NCI-H1105 treated with DMSO at 0.1 percent for 48 hours (cell line): ENCODE results near the gene MYOC.
A peak's percentile ranks its signal among the peaks of the same experiment; 100 is the strongest.
"Not testable (repeated sequence)": the region's sequence is repeated elsewhere in the genome, so short reads cannot be mapped to it uniquely, and the experiment has no call there.

Experiments
- DNase-seq: peaks from one replicate; lab custom pipeline; 2025; lab: John Stamatoyannopoulos, UW

The MYOC gene

DNA sequence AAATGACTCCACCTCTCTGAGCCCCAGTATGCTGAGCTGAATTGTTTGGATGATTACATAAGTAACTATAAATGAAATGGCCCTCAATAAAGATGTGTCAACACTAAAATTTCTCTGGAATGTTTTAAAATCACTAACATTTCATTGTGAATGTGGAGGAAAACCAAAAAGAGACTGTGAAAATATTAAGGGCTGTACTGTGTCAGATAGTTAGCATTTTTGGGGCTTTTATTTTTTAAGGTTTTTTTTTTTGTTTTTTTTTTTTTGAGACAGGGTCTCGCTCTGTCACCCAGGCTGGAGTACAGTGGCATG lies 6.3 kb downstream of the MYOC start:
- no peak for DNase-seq

- DNase-seq: no peak
Measured at GRCh38 chr1:171645553-171646248, 6.8 kb downstream of the MYOC start.

- peak; percentile 8 for DNase-seq
Measured at GRCh38 chr1:171644805-171645483, 7.5 kb downstream of the MYOC start.

DNA sequence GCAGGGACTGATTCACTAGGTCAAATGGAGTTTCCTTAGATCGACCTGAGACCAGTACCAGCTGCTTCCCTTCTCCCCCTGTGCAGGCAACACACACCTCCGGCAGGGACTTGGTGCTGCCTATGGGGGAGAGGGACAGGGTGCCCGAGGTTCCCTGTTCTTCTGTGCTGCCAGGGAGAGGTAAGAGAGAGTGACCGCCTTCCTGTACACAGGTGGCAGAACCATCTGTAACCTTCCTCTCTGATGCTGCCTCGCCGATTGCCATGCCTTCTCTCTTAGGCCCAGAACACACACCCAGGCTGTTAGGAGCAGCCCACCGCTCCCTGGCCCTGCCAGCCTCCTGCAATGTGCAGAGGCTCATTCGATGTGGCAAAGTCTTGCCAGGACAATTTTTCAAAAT lies 9.3 kb downstream of the MYOC start:
- DNase-seq: no peak

GRCh38 chr1:171642197-171642596 lies 10.3 kb downstream of the MYOC start:
- no peak for DNase-seq

GRCh38 chr1:171641076-171641864 lies 11.2 kb downstream of the MYOC start:
- DNase-seq: no peak

- DNase-seq: no peak
Measured at GRCh38 chr1:171640225-171640624, 12.3 kb downstream of the MYOC start.

DNA sequence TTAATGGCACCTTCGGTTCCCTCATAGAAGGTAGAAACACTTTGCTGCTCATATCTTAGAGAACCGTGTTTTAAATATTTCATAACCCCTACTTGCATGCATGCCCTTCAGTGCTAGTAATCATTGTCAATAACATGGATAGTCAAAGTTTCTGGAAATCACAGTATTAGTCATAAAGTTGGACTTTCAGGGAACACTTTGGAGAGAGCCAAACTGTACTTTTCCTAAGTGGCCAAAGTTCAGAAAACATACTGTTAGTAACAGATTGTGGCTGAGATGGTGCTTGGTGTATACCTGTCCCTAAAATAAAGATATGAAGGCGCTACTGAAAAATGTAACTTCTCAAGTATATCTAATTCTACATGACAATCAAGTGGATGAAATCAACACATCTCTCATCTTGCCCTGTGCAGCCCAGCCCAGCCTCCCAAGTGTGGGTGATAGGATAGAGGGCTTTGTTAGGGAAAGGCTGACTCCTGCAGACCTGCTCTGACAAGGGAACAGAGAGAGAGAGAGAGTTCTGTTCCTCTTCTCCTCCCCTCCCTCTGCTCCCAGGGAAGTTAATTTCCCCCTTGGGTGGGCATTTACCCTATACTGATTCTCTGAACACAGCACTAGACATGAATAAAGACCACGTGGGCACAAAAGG lies 14.4 kb downstream of the MYOC start:
- DNase-seq: no peak

DNA sequence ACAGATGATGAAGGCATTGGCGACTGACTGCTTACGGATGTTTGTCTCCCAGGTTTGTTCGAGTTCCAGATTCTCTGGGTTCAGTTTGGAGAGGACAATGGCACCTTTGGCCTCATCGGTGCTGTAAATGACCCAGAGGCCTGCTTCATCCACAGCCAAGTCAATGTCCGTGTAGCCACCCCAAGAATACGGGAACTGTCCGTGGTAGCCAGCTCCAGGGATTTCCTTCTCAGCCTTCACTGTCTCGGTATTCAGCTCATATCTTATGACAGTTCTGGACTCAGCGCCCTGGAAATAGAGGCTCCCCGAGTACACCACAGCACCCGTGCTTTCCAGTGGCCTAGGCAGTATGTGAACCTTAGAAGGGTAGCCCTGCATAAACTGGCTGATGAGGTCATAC lies 16.3 kb downstream of the MYOC start:
- DNase-seq: no peak

GRCh38 chr1:171635661-171636060 lies 16.8 kb downstream of the MYOC start:
- DNase-seq: no peak

DNA sequence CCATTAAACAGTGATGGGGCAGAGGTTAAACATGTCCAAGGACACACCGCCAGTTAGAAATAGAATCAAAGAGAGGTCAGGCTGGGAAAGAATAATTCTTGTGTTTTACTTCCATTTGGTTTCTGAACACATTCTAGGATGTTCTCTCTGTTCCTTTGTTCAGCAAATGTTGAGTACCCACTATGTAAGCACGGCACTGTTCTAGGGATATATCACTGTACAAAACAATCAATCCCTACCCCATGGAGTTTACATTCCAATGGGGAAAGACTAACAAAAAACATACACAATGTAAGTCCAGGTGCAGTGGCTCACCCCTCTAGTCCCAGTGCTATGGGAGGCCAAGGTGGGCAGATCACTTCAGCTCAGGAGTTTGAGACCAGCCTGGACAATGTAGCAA lies 24.3 kb downstream of the MYOC start:
- DNase-seq: no peak

DNA sequence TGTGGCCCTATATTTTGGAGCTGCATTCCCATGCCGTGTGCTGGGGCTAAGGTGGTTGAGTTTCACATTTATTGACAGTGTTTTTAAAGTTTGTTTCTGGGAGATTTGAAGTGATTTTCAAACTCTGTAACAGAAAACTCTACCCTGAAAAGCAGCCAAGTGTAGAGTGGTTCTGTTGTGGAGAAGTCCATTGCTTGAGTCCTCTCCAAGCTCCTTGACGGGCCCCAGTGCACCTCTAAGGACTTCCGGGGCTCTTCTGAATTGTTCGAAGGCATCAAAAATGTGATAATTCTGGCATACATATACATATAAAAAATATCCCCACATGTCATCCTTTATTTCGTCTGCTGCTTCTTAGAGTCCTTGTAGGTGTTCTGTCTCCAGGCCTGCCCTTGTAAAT lies 25.5 kb downstream of the MYOC start:
- DNase-seq: no peak

DNA sequence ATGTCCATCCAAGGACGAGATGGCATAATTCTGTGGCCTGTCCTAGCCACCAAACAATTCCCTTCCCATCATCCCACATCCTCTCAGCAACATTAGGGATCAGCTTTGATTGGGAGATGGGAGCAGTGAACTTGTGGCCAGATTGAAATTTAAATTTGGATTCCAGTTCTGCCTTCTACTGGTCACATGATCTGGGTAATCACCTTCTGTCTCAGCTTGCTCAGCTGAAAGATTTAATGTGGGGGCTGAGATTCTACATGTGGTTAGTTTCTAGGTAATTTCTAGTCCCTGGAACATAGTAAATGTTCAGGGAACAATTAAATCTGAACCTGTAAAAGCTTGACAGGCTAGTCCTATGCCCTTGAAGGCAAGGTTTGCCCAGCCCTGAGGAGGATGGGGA lies 27.3 kb downstream of the MYOC start:
- no peak for DNase-seq

DNA sequence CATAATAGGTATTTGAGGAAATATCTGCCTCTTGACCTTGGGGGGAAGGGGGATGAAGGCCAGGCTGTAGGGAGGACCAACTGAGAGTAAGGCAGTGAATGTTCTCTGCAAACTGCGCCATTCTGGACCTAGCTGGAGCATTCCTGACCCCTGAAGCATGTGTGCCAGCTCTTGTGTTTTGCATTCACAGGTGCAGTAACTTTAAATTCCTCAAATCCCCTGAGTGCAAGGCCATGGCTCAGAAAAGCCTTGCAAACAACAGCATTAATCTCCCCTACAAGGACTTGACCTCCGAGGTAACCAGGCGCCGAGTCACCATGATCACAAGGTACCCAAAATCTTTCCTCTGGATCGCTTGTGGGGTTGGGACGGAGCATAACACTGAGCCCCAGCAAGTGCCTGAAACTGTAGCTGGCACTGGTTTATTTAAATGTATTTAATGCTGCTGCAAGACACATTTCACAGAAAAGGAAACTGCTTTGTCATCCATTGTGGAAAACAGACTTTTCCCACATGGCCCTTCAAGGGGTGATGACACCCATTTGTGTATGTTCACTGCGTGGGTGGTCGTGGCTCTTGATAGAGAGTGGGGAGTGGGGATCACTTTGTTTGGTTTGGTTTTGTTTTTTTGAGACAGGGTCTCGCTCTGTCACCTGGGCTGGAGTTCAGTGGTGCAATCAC lies 28.7 kb downstream of the MYOC start:
- no peak for DNase-seq

- no peak for DNase-seq
Measured at GRCh38 chr1:171622152-171622462, 30.4 kb downstream of the MYOC start, which contains the start of gene MYOCOS. MYOCOS (plus strand) TSS chr1:171622243; CDS start chr1:171623884, 1,641 bp downstream.

GRCh38 chr1:171616586-171616985 lies 35.9 kb downstream of the MYOC start:
- DNase-seq: no peak

- DNase-seq: not testable (repeated sequence)
Measured at GRCh38 chr1:171615122-171615906, 37.2 kb downstream of the MYOC start.

- no peak for DNase-seq
Measured at GRCh38 chr1:171613282-171613681, 39.2 kb downstream of the MYOC start.

DNA sequence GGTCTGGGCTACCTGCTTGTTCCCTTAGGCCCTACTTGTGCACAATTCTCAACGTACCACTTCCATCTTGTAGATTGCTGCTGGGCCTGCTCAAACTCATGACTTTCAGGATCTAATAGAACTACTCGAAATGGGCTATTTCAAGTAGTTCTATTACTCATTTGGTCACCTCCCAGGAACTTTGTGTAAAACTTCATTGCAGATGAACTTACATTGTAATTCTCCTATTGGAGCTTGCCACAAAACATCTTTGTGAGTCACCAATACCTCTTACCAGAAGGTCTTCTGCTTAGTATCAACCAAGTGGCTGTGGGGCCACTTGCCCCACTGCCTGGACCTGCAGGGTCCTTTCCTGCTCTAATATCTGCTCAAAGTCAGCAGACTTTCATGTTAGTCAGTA lies 41.2 kb downstream of the MYOC start:
- no peak for DNase-seq

DNA sequence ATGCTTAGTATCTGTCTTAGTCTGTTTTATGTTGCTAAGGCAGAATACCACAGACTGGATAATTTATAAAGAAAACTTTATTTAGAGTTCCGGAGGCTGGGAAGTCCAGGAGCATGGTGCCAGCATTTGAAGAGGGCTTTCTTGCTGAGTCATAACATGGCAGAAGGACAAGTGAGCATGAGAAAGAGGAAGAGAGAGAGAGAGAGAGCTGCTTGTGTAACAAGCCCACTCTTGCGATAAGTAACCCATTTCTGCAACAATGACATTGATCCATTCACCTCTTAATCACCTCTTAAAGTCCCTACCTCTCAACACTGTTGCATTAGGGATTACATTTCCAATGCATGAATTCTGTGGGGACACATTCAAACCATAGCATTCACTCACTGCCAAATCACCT lies 42.1 kb downstream of the MYOC start:
- no peak for DNase-seq

GRCh38 chr1:171606402-171606941 lies 46.0 kb downstream of the MYOC start:
- DNase-seq: no peak
